ENCODE data around the gene C5orf58.

Gene C5orf58

DNA sequence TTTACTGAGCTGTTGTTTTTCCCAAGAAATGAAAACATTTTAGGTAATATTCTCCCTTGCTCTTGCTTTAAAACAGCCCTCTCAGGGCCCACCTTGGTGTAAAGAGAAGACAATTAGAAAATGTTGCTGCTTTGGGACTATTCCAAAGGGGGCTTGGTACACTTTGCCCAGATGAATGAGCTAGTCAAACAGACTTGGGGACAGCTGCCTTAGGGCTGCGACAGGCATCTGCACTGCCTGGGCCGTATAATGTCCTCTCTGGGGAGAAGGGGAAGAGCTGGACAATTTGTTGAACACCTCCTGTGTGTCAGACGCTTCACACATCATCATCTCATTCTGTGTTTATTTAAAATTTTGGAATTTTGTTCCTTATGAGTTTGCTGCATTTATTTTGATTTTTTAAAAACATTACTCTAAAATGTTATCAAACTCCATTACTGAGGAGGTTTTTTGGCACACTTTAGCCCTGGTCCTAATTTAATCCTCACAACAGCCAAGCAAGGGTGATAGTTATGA lies 28.8 kb downstream of the C5orf58 start:
- no peak for DNase-seq

DNA sequence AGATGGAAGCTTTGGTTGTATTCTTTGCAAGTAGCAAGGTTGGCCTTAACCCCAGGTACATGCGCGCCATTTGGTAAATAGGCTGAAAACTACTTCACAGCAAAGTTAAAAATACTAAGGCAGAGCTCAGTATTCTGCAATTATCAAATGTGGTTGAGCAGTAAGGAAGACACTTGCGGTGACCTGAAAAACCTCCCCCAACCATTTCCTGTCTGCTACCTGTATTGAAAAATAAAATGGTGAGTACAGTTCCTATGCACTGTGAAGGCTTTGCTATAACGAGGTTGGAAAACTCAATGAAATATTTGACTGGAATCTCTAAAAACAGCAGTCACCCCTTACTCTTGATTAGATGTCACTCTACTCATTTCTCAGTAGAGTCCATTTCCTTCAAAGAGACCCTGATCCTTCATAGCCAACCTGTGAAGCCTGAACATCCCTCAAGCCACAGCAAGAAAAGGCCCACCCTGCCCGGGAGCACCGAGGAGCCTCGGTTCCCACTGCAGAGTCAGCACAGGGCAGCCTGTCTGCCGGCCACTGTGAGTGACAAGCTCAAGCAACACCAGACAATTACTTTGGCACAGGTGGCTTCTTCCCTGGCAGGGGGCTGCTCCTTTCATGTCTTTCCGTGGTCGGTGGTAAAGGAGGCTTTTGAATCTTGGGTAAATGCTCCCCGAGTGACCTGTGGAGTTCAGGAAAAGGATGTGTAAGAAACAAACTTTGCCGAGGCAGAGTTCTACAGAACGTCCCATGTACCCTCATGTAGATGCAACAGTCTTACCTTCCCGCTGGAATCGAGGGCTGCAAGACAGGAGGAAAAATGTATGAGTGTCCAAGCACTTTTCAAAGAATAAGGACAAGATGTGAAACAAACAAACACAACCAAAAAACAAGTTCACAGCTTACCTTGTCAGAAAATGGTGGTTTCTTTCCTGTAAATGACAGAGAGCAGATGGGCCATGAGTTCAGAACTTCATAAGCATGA lies 29.6 kb downstream of the C5orf58 start:
- DNase-seq: no peak

DNA sequence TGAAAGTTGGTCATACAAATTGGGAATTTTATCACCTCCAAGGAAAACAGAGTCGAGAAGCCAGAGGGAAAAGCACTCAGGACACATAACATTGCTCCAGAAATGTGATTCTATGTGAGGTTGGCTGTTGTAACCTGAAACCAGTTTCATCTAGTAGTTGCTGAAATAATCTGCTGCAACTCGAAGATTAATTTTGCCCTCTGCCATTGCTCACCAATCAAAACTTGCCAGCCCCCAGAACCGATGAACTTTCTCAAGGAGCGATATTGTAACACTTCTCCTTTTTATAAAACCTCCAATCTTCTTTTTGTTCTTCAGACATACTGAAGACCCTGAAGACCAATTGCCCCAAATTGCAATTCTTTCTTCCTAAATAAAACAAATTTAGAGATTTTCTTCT lies 31.1 kb downstream of the C5orf58 start:
- DNase-seq: no peak

DNA sequence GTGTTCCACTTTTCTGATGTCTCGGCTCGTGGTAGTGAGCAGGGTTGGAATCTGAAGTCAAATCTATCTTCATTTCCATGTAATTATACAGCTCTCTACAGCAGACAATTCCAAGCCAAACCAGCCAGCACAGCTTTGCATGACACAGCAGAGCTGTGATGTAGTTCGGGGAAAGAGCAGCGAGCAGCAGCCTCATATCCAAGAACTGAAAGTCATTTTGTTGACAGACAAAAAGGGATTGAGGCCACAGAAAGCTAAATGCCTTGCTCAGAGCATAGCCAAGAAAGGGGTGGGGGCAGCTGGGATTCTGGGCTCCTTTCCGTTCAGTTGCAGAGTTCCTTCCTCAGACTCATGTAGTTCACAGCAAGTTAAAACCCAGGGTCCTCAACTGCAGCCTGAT lies 32.7 kb downstream of the C5orf58 start:
- DNase-seq: no peak

DNA sequence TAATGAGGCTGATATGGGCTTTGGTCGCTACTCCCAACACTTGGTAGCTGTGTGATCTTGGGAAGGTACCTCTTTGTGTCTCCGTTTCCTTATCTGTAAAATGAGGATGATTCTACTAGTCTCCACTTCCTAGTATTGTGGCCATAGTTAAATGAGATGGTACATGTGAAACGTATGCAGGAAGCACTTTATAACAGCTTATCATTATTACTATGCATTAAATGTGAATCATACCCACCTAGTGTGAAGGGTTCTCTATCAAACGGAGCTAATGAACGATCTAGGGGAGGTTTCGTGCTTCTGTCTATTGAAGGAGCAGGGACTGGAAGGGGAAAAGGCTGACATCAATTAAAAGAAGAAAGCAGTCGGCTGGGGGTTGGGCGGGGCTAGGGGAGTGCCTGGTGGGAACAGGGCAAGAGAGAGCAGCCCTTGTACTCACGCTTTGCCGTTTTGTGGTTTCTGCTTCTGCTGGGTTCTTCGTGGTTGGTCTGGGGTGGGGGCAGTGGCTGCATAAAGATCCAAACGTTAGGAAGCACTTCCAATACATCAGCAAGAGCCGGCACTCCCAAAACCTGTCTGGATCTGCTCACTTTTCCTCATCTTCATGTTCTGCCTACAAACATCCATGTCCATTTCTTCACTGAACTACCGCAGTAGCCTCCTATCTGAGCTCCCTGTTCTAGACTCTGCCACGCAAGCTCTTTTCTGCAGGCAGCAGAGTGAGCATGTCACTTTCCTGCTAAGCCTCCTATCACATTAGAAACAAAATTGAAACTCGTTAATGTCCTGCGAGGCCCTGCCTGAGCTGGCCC lies 34.0 kb downstream of the C5orf58 start:
- DNase-seq: no peak

DNA sequence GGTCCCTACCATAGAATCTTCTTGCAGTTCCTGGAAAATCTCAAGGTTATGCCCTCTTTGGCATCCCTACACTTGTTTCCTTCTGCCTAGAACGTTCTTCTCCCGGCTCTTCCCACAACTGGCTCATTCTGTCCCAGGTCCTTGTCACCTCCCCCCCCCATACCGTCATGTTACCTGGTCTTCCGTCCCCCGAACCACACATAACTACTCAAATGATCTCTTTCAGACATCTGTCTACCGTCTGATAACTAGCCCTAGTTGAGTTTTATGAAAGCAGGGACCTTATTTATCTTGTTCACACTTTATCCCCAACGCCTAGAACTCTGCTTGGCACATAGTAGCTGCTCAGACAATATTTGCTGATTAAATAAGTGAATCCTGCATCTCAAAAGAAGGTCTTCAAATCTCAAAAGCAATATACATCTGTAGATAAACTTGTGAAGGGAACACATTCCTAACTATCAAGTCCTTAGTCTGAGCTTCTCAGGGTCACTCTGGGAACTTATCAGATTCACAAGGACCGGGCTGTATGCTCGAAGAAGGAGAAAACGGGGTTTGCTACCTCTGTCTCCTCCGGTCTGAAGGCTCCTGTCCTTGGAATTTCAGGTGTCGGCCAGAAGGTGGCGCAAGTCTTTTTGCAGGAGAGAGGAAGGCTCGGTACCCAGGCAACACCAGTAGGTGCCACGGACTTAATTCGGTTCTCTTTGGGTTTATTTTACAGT lies 34.8 kb downstream of the C5orf58 start:
- DNase-seq: peak; percentile 80 to 82

DNA sequence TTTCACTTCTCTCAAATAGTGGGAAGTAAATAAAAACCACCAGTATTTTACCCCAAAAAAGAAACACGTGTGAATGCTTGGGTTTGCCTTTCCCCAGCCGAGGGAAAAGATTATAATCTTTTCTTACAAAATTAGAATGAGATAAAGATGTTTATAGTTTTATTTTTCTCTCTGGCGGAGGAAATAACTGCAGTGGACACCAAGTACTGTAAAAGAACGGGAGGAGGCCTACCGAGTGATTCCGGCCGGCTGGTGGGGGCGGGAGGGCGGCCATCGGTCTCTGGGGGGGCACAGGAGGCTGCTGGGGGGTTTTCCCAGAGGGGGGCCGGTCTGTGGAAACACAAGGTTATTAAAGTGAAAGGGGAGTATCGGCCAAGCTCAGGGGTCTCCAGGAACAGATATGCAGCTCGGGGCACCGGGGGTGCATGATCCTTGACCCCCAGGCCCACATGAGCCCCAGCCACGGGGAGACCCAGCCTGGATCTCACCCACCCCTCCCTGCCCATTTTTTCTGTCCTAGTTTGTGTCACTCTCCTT lies 35.4 kb downstream of the C5orf58 start:
- DNase-seq: no peak

DNA sequence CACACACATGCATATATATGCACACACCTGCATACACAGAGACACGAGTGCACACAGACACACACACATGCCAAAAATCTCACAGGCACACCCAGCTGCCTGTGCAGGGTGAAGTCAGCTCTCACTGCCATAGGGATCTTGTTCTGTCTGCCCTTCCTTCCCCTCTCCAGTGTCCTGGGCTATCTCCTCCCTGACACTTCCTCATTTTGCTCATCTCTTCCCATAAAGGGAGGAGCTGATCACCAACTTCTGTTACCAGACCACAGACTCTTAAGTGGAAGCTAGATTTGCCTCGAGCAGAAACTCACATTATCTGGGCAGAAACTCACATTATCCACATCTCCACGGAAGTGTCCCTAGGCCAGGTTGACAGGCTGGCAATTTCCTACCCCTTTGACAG lies 36.1 kb downstream of the C5orf58 start:
- DNase-seq: no peak

DNA sequence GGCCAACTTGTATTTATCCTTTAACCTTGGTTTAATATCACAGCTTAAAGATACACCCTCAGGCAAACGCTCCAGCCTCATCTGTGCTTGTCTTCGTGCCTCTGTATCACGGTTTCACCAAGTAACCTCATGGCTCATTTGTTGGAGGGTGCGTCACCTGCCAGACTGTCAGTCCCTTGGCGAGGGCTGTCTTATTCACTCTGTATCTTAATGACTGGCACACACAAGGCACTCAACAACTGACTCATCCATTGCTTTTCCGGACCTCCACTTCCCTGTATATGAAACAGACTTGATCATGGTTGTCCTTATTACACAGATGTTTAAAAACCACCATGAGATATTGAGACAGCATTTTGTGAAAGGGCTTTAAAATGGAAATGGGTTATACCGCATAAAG lies 36.8 kb downstream of the C5orf58 start:
- DNase-seq: peak in 1 of 2 donors; percentile 49

DNA sequence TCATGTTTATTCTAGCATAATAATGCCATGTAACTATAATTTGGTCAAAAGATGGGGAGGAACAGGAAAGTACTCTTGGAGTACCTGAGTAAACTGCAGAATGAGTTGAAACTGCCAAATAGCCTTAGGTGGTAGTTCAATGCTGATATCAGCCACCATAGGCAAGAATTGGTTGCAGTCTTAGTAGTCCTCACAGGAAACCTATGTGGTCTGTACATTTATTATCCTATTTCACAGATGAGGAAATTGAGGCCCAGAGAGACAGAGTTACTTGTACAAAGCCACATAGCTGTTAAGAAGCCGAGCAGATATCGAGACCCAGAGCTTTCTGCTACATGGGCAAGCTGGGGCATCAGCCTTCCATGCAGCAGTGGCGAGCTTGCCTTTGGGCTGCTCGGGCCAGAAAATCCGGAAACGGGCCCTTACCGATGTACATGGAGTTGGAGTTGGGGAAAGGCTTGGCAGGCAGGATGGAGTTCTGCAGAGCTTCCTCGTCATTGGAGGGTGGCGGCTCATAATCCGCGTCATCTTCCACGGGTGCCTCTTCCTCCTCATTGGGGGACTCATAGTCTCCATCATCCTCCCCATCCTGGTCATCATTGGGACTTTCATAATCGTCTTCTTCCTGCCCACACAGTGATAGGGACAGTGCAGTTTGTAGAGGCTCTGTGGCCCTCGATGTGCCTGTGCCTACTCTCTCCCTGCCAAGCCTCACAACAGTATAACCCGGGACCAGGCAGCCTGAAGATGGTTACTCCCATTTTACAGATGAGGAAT lies 37.7 kb downstream of the C5orf58 start:
- no peak for DNase-seq

DNA sequence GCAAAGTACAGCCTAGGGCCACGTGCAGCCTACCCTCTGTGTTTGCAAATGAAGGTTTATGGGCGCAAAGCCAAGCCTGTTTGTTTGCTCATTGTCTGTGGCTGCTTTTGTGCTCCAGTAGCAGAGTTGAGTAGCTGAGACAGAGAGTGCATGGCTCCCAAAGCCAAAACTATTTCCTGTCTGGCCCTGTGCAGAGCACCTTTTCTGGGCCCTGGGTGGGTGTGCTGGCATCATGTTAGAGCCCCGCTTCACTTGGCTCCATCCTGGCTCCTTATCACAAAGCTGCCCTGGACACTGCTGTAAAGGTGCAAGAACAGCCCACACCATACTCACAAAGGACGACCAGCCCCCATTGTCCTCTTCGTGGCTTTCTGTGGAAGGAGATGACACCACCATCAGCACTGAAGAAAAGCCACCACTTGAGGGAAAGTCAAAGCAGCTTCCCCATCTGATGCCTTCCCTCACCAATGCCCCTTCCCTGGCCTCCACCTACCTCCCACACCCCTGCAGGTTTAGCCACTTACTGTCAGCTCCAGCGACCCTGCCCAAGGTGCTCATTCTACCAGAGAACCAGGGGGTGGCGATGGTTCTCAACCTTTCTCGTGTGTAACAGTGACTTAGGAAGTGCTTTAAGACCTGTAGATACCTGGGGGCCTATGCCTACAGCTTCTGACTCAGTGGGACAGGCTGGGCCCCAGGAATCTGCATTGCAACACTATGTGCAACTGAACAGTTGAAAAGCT lies 41.4 kb downstream of the C5orf58 start:
- DNase-seq: no peak

DNA sequence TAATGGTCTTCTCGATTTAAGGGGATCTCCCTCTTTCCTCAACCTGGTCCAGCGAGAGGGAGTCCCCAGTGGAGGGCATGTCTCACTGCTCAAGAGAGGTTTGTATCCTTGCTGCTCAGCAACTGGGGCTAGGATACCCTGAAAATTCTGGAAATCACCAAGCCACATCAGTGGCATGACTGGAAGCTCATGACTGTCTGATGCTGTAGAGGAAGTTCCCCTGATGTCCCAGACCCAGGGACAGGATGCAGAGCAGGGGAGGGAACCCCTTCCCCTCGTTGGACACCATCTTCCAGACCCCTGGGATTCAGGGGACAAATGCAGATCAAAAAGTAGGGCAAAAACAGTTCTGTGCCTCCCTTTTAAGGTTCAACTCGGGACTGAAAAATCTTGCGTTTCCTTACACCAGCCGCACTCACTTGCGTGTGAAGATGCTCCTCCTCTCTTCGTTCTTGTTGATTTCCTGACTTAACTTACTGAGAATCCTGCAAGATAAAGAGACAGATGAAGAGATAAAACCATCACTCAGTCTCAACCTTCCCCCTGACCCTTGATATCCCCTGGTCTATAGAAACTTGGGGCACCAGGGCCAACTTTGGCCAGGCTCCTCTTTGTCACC lies 42.7 kb downstream of the C5orf58 start:
- DNase-seq: no peak

DNA sequence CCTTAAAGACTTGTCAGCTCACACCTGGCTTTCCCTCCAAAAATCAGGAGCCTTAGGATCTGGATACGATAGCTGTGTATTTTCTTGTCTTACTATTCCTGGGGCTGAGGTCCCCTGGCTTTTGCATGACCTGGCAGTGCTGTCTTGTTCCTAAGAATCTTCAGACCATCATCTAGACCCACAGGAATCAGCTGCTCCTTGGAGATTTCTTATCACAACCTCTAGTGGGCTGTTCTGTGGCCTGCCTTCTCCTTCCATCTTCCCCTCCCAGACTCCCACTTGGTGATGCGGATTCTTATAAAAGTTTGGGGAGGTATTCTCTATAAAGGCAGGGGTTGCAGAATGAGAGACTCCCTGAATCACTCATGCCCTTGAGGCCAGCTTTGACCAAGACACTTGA lies 43.4 kb downstream of the C5orf58 start:
- no peak for DNase-seq

DNA sequence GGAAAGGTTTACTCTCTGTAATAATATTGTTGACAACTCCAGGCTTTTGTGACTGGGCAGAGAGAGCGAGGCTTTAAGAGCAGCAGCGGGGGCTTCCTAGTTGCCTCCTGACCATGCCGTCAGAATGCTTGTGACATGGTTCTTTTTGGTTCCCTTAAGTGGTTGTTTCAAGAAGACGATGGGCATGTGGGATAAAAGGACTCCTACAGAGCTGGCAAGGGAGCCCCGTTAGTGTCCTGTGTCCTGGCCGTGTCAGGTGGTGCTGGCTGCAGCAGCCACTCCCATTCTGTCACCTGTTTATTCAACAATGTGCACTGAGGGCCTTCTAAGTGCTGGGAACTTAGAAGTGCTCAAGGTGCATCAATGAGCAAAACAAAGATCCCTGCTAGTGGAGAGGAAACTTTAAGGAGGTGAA lies 45.1 kb downstream of the C5orf58 start:
- DNase-seq: no peak

DNA sequence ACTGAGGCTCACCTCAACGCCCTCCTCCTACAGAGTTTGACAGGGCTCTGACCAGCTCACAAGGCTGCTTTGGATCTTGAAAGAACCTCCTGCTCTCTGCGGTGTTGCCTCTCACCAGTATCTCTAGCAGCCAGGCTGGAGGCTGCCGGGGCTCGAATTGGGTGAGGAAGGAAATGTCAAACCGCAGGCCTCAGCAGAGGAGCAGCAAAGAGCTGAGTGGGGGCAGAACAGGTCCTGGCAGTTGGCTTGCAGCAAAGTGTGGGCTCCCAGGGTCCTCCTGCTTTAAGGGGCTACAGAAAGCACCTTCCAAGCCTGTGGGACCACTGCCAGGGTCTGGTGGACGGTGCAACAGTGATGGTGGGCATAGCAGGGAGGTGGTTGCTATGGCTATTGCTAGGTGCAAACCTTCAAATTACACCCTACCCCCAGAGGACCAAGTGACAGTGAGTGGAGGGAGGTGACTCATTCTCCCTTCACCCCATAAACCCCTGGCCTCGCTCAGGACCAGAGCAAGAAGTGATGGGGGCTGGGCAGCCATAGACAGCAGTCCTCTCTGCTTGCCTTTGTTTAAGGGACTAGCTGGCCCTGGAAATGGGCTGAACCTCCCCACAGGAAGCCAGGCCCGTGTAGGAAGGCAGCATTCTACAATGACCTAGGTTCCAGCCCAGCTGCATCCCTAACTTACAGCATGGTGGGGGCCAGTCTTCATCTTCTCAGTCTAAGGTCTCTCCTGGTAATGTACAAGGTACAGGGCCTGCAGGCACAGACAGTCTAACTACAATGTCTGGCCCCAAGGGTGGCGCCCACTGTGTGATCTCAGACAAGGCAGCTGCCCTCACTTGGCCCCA lies 46.0 kb downstream of the C5orf58 start:
- peak; percentile 68 to 73 for DNase-seq

DNA sequence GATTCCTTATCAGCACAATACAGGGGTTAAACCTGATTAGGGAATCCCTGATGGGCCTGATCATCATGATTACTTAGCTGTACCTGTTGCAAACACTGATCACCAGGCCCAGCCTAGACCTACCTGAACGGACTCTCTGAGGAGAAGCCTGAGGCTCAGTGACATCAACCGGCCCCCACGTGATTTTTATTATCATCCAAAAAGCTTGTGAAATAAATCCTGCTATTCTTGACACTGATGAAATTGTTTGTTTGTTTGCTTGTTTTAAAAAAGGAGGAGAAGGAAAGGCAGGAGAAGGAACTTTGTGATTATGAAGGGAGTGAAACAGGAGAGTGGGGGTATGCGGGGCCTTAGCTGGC lies 46.7 kb downstream of the C5orf58 start:
- no peak for DNase-seq

DNA sequence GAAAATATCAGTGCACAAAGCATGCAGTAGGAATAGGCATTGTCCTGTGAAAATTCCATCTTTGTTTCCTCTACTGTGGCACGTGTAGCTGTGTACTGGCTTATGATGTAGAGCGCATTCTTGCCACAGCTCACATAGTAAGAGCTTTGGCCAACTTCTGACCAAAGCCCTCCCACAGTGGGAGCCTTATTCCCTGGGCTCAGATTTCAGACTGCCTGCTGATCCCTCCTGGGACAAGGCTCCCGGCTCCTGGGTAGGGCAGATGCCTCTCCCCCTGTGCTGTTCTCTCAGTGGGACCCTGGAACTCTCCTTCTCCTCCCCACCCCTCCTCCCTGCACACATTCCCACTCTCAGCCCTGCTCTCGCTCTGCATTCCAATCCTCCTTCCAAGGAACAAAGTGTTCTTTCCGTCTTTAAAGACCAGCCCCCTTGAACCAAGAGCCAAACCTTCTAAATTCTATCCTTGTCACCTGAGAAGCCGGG lies 47.3 kb downstream of the C5orf58 start:
- no peak for DNase-seq

DNA sequence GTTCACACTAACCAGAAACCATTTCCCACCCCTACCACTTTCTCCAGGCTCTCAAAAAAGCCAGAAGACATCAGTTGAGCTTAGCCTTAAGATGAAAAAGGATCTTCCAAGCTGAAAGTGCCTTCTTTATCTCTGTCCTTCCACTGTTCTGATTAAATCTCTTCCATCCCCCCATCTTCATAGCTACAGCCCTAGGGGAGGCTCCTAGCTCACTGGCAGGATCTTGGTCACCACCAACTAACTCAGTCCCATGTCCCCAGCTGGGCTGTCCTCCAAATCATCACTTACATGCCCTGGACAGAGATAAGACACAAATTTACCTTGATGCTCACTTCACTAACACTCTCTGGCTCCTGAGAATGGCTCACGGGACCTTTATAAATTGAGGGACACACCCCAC lies 50.5 kb downstream of the C5orf58 start:
- no peak for DNase-seq

DNA sequence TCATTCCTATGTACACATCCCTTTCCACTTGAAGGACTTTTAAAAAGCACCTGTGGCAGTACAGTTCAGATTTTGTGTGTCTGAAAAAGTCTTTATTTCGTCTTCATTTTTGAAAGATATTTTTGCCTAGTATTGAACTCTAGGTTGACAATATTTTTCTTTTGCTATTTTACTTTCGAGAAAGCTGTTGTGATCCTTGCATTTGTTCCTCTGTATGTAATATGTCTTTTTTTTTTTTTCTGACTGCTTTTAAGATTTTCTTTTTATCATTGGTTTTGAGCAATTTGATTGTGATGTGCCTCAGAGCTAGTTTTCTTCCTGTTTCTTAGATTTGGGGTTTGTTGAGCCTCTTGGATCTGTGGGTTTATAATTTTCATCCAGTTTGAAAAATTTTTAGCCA lies 51.4 kb downstream of the C5orf58 start:
- no peak for DNase-seq

DNA sequence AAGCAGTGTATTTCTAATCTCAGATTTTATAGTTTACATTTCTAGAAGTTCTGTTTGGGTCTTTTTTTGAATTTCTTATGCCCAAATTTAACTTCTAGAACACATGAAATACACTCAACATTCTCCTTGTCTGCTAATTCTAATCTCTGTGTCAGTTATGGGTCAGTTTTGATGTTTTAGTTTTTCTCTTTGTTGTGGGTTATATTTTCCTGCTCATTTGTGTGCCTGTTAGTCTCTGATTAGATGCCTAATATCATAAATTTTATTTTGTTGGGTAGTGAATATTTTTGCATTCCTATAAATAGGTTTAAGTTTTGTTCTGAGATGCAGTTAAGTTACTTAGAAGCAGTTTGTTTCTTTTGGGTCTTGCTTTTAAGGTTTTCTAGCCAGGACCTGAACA lies 52.4 kb downstream of the C5orf58 start:
- DNase-seq: no peak

Measured in stimulated activated CD4-positive, alpha-beta T cell treated with anti-CD3 and anti-CD28 coated beads, Interleukin-2, amount 100 ng/mL, for 48 hours (primary cell).